Liver (tissue), 9 donors: Measurements from ENCODE around the gene DHH. TPM values are rescaled to one million over a fixed set of nuclear protein-coding genes. Genes with fewer than 3 reads are reported as not detected.

Experiments used
- DNase-seq: peaks from one replicate; pipeline ENCODE4 v3.0.0-alpha.2; 2017; ENCODE audit warnings: low spot score
- H3K27ac ChIP-seq, 2 donors: one replicate each; pipeline ENCODE4 v1.7.0; 2013; ENCODE audit warnings: inconsistent platforms in 2 of 2, low read length in 2 of 2, control low read depth in 1 of 2, low read depth in 1 of 2, mild to moderate bottlenecking in 1 of 2
- H3K27me3 ChIP-seq, 4 donors: one replicate each; pipeline versions ENCODE4 v1.6.1 to v1.7.0; 2013; ENCODE audit warnings: low read length in 3 of 4, inconsistent platforms in 1 of 4, mild to moderate bottlenecking in 1 of 4, moderate library complexity in 1 of 4; ENCODE audit not compliant: control insufficient read depth in 4 of 4, insufficient read depth in 4 of 4
- H3K36me3 ChIP-seq, 4 donors: one replicate each; pipeline versions ENCODE4 v1.6.1 to v1.7.0; 2013; ENCODE audit warnings: low read length in 3 of 4, mild to moderate bottlenecking in 3 of 4, low read depth in 1 of 4, moderate library complexity in 1 of 4; ENCODE audit not compliant: control insufficient read depth in 4 of 4, insufficient read depth in 3 of 4
- H3K4me1 ChIP-seq, 4 donors: one replicate each; pipeline versions ENCODE4 v1.6.1 to v1.7.0; 2013; ENCODE audit warnings: low read length in 3 of 4, mild to moderate bottlenecking in 3 of 4, moderate library complexity in 1 of 4; ENCODE audit not compliant: control insufficient read depth in 4 of 4, insufficient read depth in 4 of 4
- H3K4me3 ChIP-seq, 3 donors: one replicate each; pipeline versions ENCODE4 v1.6.1 to v1.7.0; 2013; ENCODE audit warnings: low read length in 3 of 3, control low read depth in 1 of 3, low read depth in 1 of 3, mild to moderate bottlenecking in 1 of 3
- H3K9ac ChIP-seq, 2 donors: one replicate each; pipeline ENCODE4 v1.7.0; 2013; ENCODE audit warnings: low read length in 2 of 2, mild to moderate bottlenecking in 2 of 2, moderate library complexity in 2 of 2, control low read depth in 1 of 2, low read depth in 1 of 2
- H3K9me3 ChIP-seq, 4 donors: one replicate each; pipeline versions ENCODE4 v1.6.1 to v1.7.0; 2013; ENCODE audit warnings: low read length in 3 of 4; ENCODE audit not compliant: control insufficient read depth in 4 of 4
- CTCF ChIP-seq: fragments of 150-350 bp; IDR thresholded peaks from 2 replicates; pipeline ENCODE4 v1.5.1; 2017; ENCODE audit warnings: improper control_type of control experiment, low read depth, low read length; ENCODE audit not compliant: missing input control
- EGR1 ChIP-seq, 2 donors: IDR thresholded peaks; 2 replicates each; pipeline ENCODE4 v1.6.1; 2016 to 2018; ENCODE audit warnings: antibody characterized with exemption in 2 of 2, low read depth in 2 of 2
- FOXA1 ChIP-seq: IDR thresholded peaks from 2 replicates; pipeline ENCODE4 v1.6.1; 2016; ENCODE audit warnings: antibody characterized with exemption
- FOXA2 ChIP-seq: IDR thresholded peaks from 2 replicates; pipeline ENCODE4 v1.6.1; 2016; ENCODE audit warnings: antibody characterized with exemption
- GABPA ChIP-seq, 2 donors: IDR thresholded peaks in 1 of 2; conservative IDR thresholded peaks in 1 of 2; 2 replicates each; pipeline ENCODE4 v1.6.1; 2016; ENCODE audit warnings: antibody characterized with exemption in 2 of 2, mild to moderate bottlenecking in 1 of 2, moderate library complexity in 1 of 2
- HNF4A ChIP-seq, 2 donors: conservative IDR thresholded peaks; 2 replicates each; pipeline ENCODE4 v1.6.1; 2016; ENCODE audit warnings: antibody characterized with exemption in 2 of 2, mild to moderate bottlenecking in 2 of 2
- HNF4G ChIP-seq: IDR thresholded peaks from 2 replicates; pipeline ENCODE4 v1.6.1; 2016; ENCODE audit warnings: antibody characterized with exemption
- JUND ChIP-seq, 2 donors: IDR thresholded peaks; 2 replicates each; pipeline ENCODE4 v1.6.1; 2016; ENCODE audit warnings: antibody characterized with exemption in 2 of 2
- NR2F2 ChIP-seq: IDR thresholded peaks from 2 replicates; pipeline ENCODE4 v1.6.1; 2016; ENCODE audit warnings: antibody characterized with exemption
- RAD21 ChIP-seq, 2 donors: IDR thresholded peaks; 2 replicates each; pipeline ENCODE4 v1.6.1; 2016; ENCODE audit warnings: antibody characterized with exemption in 2 of 2, mild to moderate bottlenecking in 2 of 2
- RXRA ChIP-seq, 2 donors: IDR thresholded peaks; 2 replicates each; pipeline ENCODE4 v1.6.1; 2017 to 2018; ENCODE audit warnings: antibody characterized with exemption in 2 of 2, mild to moderate bottlenecking in 1 of 2
- SP1 ChIP-seq: IDR thresholded peaks from 2 replicates; pipeline ENCODE4 v1.6.1; 2018; ENCODE audit warnings: antibody characterized with exemption, mild to moderate bottlenecking
- TAF1 ChIP-seq: conservative IDR thresholded peaks from 2 replicates; pipeline ENCODE4 v1.6.1; 2016; ENCODE audit warnings: antibody characterized with exemption, mild to moderate bottlenecking
- WGBS: extraction: QIAGEN DNeasy Blood & Tissue Kit; methylation state at CpG from one replicate; pipeline ENCODE4 v1.1.7; 2013; 5-methylcytosine and 5-hydroxymethylcytosine counted together
- polyA plus RNA-seq, 2 donors: library from polyadenylated mRNA; stranded (reverse) in 1 of 2; unstranded in 1 of 2; fragments of 200-250 nt in 1 of 2; fragments of >200 nt in 1 of 2; fragmentation: Nextera tagmentation in 1 of 2; extraction: Ambion mirVana in 1 of 2; gene quantifications; one replicate each; pipeline versions ENCODE4 v1.2.1 to v1.2.3, GENCODE V29; 2013 to 2015
- total RNA-seq, 2 donors: library from RNA; depleted of rRNA; stranded (reverse); fragments of >200 nt; gene quantifications; one replicate each; pipeline ENCODE4 v1.2.3, GENCODE V29; 2014
- TF ChIP-seq, protein P1 (sequence below): IDR thresholded peaks from 2 replicates; pipeline ENCODE4 v1.6.1; 2016; ENCODE audit warnings: antibody characterized with exemption
- TF ChIP-seq, protein P2 (sequence below): IDR thresholded peaks from 2 replicates; pipeline ENCODE4 v1.6.1; 2016; ENCODE audit warnings: antibody characterized with exemption, mild to moderate bottlenecking
- TF ChIP-seq, protein P3 (sequence below): IDR thresholded peaks from 2 replicates; pipeline ENCODE4 v1.6.1; 2016; ENCODE audit warnings: antibody characterized with exemption
- TF ChIP-seq, protein P4 (sequence below): IDR thresholded peaks from 2 replicates; pipeline ENCODE4 v1.6.1; 2016; ENCODE audit warnings: antibody characterized with exemption
- donor health status: healthy.
- donor health status: healthy.
- donor health status: healthy.
- donor health status: healthy.
- donor health status: healthy.

The DHH gene
- total and polyA plus RNA-seq, 4 donors, result 0.08 to 0.09 (median 0.09) TPM; not detected in 1

GRCh38 chr12:49041036-49041880 is 53.3 kb downstream of the DHH start:
- H3K36me3 ChIP-seq, result peaks cover 29 to 96% (median 73%) of the 10 kb centered on the region in 4 donors
- no peak overlapping the region for H3K4me3 ChIP-seq
- WGBS, result 97% methylated on average over 31 of the region's 31 CpGs
- no peaks in the 10 kb centered on the region for H3K4me1 ChIP-seq
- H3K27ac ChIP-seq, result no peak overlapping the region
- H3K9me3 ChIP-seq, result no peaks in the 10 kb centered on the region
- H3K27me3 ChIP-seq, result no peaks in the 10 kb centered on the region
- H3K9ac ChIP-seq, result no peak overlapping the region
- DNase-seq, result no peak
- TF ChIP-seq TAF1 (no peak), GABPA (IDR thresholded peaks at IDR 0.05 in 1 of 2, conservative IDR thresholded peaks at IDR 0.05 in 1 of 2) (no peak), FOXA2 (no peak), HNF4A (conservative IDR thresholded peaks at IDR 0.05) (no peak)
- TF ChIP-seq, protein P1, sequence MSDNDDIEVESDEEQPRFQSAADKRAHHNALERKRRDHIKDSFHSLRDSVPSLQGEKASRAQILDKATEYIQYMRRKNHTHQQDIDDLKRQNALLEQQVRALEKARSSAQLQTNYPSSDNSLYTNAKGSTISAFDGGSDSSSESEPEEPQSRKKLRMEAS, result no peak
- TF ChIP-seq, protein P2, sequence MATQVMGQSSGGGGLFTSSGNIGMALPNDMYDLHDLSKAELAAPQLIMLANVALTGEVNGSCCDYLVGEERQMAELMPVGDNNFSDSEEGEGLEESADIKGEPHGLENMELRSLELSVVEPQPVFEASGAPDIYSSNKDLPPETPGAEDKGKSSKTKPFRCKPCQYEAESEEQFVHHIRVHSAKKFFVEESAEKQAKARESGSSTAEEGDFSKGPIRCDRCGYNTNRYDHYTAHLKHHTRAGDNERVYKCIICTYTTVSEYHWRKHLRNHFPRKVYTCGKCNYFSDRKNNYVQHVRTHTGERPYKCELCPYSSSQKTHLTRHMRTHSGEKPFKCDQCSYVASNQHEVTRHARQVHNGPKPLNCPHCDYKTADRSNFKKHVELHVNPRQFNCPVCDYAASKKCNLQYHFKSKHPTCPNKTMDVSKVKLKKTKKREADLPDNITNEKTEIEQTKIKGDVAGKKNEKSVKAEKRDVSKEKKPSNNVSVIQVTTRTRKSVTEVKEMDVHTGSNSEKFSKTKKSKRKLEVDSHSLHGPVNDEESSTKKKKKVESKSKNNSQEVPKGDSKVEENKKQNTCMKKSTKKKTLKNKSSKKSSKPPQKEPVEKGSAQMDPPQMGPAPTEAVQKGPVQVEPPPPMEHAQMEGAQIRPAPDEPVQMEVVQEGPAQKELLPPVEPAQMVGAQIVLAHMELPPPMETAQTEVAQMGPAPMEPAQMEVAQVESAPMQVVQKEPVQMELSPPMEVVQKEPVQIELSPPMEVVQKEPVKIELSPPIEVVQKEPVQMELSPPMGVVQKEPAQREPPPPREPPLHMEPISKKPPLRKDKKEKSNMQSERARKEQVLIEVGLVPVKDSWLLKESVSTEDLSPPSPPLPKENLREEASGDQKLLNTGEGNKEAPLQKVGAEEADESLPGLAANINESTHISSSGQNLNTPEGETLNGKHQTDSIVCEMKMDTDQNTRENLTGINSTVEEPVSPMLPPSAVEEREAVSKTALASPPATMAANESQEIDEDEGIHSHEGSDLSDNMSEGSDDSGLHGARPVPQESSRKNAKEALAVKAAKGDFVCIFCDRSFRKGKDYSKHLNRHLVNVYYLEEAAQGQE, result no peak
- TF ChIP-seq, protein P3, sequence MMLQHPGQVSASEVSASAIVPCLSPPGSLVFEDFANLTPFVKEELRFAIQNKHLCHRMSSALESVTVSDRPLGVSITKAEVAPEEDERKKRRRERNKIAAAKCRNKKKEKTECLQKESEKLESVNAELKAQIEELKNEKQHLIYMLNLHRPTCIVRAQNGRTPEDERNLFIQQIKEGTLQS, result no peak

GRCh38 chr12:49040364-49040855 is 54.2 kb downstream of the DHH start:
- no peak for TF ChIP-seq FOXA1
- no peak for TF ChIP-seq HNF4G
- no peak for TF ChIP-seq GABPA (IDR thresholded peaks at IDR 0.05 in 1 of 2, conservative IDR thresholded peaks at IDR 0.05 in 1 of 2)
- TF ChIP-seq RXRA (IDR thresholded peaks at IDR 0.05), result no peak
- TF ChIP-seq RAD21 (IDR thresholded peaks at IDR 0.05), result no peak
- no peak for TF ChIP-seq JUND (IDR thresholded peaks at IDR 0.05)
- TF ChIP-seq, protein P1, result no peak
- no peak for TF ChIP-seq EGR1 (IDR thresholded peaks at IDR 0.05; ENCODE audit: low read depth in 2 of 2)
- TF ChIP-seq SP1, result no peak
- TF ChIP-seq, protein P2, result no peak
- TF ChIP-seq, protein P4, sequence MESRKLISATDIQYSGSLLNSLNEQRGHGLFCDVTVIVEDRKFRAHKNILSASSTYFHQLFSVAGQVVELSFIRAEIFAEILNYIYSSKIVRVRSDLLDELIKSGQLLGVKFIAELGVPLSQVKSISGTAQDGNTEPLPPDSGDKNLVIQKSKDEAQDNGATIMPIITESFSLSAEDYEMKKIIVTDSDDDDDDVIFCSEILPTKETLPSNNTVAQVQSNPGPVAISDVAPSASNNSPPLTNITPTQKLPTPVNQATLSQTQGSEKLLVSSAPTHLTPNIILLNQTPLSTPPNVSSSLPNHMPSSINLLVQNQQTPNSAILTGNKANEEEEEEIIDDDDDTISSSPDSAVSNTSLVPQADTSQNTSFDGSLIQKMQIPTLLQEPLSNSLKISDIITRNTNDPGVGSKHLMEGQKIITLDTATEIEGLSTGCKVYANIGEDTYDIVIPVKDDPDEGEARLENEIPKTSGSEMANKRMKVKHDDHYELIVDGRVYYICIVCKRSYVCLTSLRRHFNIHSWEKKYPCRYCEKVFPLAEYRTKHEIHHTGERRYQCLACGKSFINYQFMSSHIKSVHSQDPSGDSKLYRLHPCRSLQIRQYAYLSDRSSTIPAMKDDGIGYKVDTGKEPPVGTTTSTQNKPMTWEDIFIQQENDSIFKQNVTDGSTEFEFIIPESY, result no peak
- no peak for TF ChIP-seq CTCF
- no peak for TF ChIP-seq NR2F2
- Histone ChIP-seq H3K27ac (no peak overlapping the region), H3K36me3 (peaks cover 28 to 93% (median 67%) of the 10 kb centered on the region in 4 donors), H3K9me3 (no peaks in the 10 kb centered on the region), H3K4me1 (no peaks in the 10 kb centered on the region), H3K27me3 (no peaks in the 10 kb centered on the region), H3K4me3 (no peak overlapping the region), H3K9ac (no peak overlapping the region)
- WGBS, result 95% methylated on average over 14 of the region's 14 CpGs
- DNase-seq, result no peak
